ENCODE results near the gene EEF1A2. TPM values are rescaled to one million over a fixed set of nuclear protein-coding genes. Genes with fewer than 3 reads are reported as not detected.

Gene EEF1A2
- polyA plus RNA-seq, 1 donor, result 1,012 TPM

- DNase-seq, result no peak
Measured at GRCh38 chr20:63536997-63537524, 38.2 kb upstream of the EEF1A2 start, which contains the start of gene PTK6. Gene PTK6, minus strand, starts transcription at chr20:63537376. Its CDS starts 62 bp downstream, at chr20:63537314.

GRCh38 chr20:63536241-63536977 is 37.5 kb upstream of the EEF1A2 start:
- no peak for DNase-seq

GRCh38 chr20:63534831-63535651 is 36.2 kb upstream of the EEF1A2 start:
- no peak for DNase-seq

- no peak for DNase-seq
Measured at GRCh38 chr20:63534427-63534830, 35.5 kb upstream of the EEF1A2 start.

GRCh38 chr20:63533871-63534393 is 35.0 kb upstream of the EEF1A2 start:
- no peak for DNase-seq

DNA sequence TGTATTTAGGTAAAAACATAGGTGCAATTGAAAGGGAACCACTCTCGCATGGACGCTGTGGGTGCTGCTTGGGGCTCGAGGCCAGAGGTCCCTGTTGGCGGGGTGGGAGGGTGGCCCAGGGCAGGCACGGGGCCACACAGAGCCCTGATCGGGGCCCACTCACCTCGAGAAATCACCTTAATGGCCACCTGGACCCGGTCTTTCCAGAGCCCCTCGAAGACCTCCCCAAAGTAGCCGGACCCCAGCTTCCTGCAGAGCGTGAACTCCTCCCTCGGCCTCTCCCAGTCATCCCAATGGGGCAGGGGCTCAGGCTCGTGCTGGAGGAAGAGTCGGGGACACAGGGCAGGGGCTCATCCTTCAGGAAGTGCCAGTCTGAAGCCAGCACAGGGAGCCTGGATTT is 34.5 kb upstream of the EEF1A2 start:
- no peak for DNase-seq

GRCh38 chr20:63532449-63532971 is 33.6 kb upstream of the EEF1A2 start:
- no peak for DNase-seq

DNA sequence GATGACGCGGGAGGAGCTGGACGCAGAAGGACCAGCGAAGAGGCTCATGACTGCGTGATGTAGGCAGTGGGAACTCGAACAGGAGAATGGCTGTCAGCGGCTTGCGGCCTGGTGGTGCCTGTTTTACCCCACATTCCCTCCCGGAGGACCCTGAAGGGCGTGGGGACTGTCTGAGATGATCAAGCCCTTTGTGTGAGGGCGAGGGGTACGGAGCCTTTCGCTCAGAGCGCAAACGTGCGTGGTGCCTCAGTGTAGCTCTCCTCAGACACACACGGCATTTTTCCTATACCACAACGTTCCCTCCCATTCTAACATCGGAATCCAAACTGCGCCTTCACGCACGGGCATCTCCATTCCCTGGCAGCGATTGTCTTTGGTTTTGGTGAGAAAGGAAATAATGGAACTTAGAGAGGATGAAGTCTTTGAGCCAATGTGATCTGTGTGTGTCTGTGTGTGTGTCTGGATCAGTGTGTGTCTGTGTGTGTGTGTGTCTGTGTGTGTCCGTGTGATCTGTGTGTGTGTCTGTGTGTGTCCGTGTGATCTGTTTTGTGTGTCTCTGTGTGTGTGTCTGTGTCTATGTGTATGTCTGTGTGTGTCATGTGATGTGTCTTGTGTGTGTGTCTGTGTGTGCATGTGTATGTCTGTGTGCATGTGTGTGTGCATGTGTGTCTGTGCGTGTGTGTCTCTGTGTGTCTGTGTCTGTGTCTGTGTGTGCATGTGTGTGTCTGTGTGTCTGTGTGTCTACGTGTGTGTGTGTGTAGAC is 33.0 kb upstream of the EEF1A2 start:
- no peak for DNase-seq

DNA sequence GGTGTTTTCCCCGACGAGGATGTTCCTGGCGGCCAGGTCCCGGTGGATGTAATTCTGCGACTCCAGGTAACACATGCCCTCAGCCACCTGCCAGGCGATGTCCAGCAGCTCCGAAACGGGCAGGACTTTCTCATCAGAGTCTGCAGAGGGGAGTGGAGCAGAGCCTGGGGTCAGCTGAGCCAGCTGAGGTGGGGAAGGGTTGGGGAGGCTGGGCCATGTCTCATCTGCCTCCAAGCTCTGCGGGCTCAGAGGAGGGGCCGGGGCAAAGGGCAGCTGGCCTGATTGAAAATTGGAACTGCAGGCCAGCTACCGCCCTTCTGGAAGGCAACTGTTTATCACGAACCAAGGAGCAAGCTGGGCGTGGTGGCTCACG is 31.9 kb upstream of the EEF1A2 start:
- no peak for DNase-seq

GRCh38 chr20:63529861-63530787 is 31.2 kb upstream of the EEF1A2 start:
- no peak for DNase-seq

DNA sequence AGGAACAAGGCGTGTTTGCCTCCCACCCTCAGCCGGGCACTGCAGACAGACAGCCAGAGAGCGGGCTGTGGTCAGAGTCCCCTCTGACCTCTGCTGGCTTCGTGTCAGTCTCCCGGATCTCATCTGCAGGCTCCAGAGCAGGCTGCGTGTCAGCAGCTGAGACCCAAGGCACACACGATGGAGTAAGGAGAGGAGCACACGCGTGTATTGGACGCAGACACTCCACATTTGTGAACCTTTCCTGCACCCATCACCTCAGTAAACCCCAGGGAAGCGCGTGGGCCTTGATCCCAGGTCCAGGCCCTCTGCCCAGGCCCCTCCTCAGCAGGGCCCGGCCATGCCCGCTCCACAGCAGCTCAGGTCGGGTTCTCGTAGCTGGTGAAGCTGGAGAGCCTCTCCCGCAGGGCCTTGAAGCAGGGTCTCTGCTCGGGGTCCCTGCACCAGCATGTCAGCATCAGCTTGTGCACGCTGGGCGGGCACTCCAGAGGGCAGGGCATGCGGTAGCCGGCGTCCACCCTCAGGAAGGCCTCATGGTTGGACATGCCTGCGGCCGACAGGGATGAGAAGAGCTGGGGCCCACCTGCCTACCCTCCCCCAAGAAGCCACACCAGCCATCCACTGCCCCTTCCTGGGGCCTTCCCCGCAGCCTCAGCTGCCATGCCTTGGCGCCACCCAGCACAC is 30.4 kb upstream of the EEF1A2 start:
- no peak for DNase-seq

GRCh38 chr20:63527184-63527583 is 28.3 kb upstream of the EEF1A2 start:
- no peak for DNase-seq

DNA sequence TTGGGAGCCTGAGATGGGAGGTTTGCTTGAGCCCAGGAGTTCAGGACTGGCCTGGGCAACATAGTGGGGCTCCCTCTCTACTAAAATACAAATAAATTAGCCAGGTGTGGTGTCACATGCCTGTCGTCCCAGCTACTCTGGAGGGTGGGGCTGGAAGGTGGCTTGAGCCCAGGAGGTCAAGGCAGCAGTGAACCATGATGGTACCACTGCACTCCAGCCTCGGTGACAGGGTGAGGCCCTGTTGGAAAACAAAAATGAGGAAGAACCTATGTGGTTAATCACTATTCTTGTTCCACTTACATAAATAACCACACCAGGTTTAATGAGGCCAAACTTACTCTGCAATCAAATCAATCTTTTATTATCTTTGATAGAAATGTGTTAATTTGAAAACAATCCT is 27.1 kb upstream of the EEF1A2 start:
- DNase-seq, result no peak

GRCh38 chr20:63525185-63525584 is 26.3 kb upstream of the EEF1A2 start:
- DNase-seq, result no peak

GRCh38 chr20:63522981-63523611 is 24.2 kb upstream of the EEF1A2 start:
- no peak for DNase-seq

GRCh38 chr20:63522091-63522868 is 23.4 kb upstream of the EEF1A2 start:
- DNase-seq, result no peak

GRCh38 chr20:63521602-63522001 is 22.7 kb upstream of the EEF1A2 start:
- no peak for DNase-seq

DNA sequence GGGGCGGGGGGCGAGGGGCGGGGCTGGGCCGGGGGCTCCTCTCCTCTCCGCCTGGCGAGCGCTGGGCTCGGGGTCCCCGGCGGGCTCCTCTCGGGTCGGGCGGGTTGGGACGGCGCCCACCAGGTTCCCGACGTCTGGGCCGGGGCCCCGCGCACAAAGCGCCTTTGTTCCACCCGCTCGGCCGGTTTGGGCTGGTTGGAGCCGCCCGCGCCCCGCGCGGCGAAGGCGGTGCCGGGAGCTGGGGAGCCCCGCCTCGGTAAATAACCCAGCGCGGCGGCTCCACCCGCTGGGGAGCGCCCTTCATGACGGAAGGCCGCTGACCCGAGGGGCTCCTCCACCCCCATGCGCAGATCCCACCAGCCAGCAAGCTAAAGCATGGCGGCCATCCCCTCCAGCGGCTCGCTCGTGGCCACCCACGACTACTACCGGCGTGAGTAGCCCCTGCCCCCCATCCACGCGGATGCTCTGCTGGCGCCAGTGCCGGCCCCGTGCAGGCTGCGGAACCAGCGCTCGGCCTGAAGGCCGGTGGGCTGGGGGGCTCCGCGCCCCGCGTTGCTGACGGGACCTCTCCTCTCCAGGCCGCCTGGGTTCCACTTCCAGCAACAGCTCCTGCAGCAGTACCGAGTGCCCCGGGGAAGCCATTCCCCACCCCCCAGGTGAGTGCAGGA is 22.2 kb upstream of the EEF1A2 start:
- DNase-seq, result peak; percentile 87

GRCh38 chr20:63520504-63520933 is 21.6 kb upstream of the EEF1A2 start, which contains the start of gene PPDPF:
Gene PPDPF, plus strand, starts transcription at chr20:63520765. Its CDS starts 544 bp downstream, at chr20:63521309.
- DNase-seq, result peak; percentile 88
